ENCODE measurements around the gene MORN5.

DNA sequence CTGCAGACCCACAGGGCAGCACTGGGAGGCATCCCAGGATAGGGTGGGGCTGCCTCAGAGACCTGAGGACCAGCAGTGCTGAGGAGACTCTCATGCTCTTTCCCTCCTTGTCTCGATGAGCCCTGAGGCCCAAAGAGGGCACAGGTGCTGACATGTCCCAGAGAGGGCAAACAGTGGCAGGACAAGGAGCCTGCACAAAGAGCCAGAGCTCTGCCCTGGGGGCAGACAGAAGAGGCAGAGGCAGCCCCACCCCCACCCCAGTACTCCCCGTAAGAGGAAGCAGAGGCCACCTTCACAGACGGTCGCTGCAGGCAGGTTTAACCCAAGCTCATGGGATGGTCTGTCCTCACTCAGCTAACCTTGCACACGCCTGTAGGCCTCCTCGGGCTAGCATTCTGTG lies 37.2 kb upstream of the MORN5 start:
- TF ChIP-seq CTCF (IDR thresholded peaks at IDR 0.05): no peak
- no peak for TF ChIP-seq POLR2AphosphoS5 (IDR thresholded peaks at IDR 0.05)
- no peak for TF ChIP-seq POLR2A (IDR thresholded peaks at IDR 0.05)
- TF ChIP-seq EP300 (IDR thresholded peaks at IDR 0.05): no peak

Measured in stomach (tissue), 4 donors.